Activated CD8-positive, alpha-beta T cell treated with anti-CD3 and anti-CD28 coated beads for 36 hours (primary cell): ENCODE results near the gene ICAM3. TPM values are rescaled to one million over a fixed set of nuclear protein-coding genes. Genes with fewer than 3 reads are reported as not detected.
"Not testable (repeated sequence)": the region's sequence is repeated elsewhere in the genome, so short reads cannot be mapped to it uniquely, and the experiment has no call there.

Source experiments
- ATAC-seq: fragments of 200-7000 bp; cut with Tn5 transposase; one replicate; pipeline ENCODE4 v1.10.0; 2021; ENCODE audit warnings: mild to moderate bottlenecking, moderate library complexity
- CTCF ChIA-PET: fragments of 350-600 bp; sonication (Branson Sonifier 250); formaldehyde crosslinking; loops from one replicate; lab custom pipeline; 2021; ENCODE audit warnings: antibody characterized with exemption; lab: Charles Lee
- POLR2A ChIA-PET: fragments of 350-600 bp; sonication (Branson Sonifier 250); formaldehyde crosslinking; loops from one replicate; lab custom pipeline; 2021; ENCODE audit warnings: antibody characterized with exemption; lab: Charles Lee
- DNase-seq: peaks from one replicate; pipeline ENCODE4 v3.0.0-alpha.2; 2020
- H3K27ac Mint-ChIP-seq: one replicate; pipeline ENCODE4 v1.8.0; 2021; ENCODE audit warnings: mild to moderate bottlenecking, mixed read lengths
- H3K27me3 Mint-ChIP-seq: one replicate; pipeline ENCODE4 v1.8.0; 2021; ENCODE audit warnings: mixed read lengths
- H3K36me3 Mint-ChIP-seq: one replicate; pipeline ENCODE4 v1.8.0; 2021; ENCODE audit warnings: low read depth, mixed read lengths
- H3K4me1 Mint-ChIP-seq: one replicate; pipeline ENCODE4 v1.8.0; 2021; ENCODE audit warnings: low read depth, mixed read lengths
- H3K4me3 Mint-ChIP-seq: one replicate; pipeline ENCODE4 v1.8.0; 2021; ENCODE audit warnings: mild to moderate bottlenecking, moderate library complexity, mixed read lengths
- H3K9me3 Mint-ChIP-seq: one replicate; pipeline ENCODE4 v1.8.0; 2021; ENCODE audit warnings: mixed read lengths
- intact Hi-C: fragments of 100-400 bp; cut with micrococcal nuclease; formaldehyde crosslinking; loops from one replicate; pipeline ENCODE4 v1.10.0; 2022
- total RNA-seq, 2 experiments: library from RNA; stranded (reverse); gene quantifications; one replicate each; pipeline ENCODE4 v1.2.3, GENCODE V29; 2021
- TF ChIP-seq, protein P1 (sequence below): fragments of 200-600 bp; IDR thresholded peaks from one replicate; pipeline ENCODE4 v1.8.0; 2022; ENCODE audit warnings: antibody characterized with exemption, mild to moderate bottlenecking

ICAM3 gene
- total RNA-seq, 2 experiments from 2014 or later: 106 to 107 TPM

DNA sequence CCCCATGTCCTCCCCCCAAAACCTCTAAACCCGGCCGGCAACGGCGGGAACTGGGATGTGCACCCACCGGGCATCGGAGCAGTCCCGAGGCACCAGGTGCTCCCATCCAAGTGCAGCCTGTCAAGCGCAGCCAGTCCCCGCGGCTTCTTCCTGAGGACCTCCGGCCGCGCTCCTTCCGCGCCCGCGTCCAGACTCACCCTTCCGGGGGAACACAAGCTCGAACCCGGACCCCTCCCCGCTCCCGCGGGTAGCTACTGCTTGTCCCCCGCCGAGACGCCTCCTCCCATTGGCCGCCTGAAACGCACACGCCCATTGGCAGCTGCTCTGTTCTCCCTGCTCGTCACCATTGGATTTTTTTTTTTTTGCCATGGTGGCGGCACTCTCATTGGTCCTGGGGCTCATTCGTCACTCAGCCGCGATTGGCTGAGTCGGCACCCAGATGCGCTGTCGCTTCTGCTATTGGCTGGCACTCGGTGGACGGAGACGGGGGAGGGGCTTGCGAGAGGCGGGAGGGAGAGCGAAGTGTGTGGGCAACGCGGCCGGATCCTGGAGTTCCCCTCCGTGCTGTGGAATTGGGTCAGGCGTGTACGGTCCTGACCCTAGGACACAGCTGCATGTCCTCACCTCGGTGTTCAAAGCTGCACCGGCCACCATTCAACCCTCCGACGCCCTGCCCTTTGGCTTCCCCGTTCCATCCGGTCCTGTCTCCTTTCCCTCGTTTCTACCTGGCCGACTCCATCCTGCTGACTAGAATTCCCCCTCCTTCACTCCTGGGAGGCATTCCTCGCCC, 41.1 kb upstream of the ICAM3 start, which contains the start of gene TYK2:
TYK2 (minus strand) TSS at position 260 of the 790 bp plus-strand sequence. CDS start 2,166 bp downstream, outside the sequence.
- ChIA-PET POLR2A (interaction anchor here (0.6 to 3.4 kb wide), 22 partner anchors 7 to 274 kb away, joined by 3 to 13 read pairs (median 4); partner anchors contain the start of genes ICAM1, ICAM4, ICAM5 and PPAN), CTCF (interaction anchor here (0.6 to 17.3 kb wide), 8 partner anchors 9 to 353 kb away, joined by 3 to 286 read pairs (median 12); partner anchors contain the start of gene ICAM1)
- DNase-seq: peak; percentile 98
- TF ChIP-seq, protein P1, sequence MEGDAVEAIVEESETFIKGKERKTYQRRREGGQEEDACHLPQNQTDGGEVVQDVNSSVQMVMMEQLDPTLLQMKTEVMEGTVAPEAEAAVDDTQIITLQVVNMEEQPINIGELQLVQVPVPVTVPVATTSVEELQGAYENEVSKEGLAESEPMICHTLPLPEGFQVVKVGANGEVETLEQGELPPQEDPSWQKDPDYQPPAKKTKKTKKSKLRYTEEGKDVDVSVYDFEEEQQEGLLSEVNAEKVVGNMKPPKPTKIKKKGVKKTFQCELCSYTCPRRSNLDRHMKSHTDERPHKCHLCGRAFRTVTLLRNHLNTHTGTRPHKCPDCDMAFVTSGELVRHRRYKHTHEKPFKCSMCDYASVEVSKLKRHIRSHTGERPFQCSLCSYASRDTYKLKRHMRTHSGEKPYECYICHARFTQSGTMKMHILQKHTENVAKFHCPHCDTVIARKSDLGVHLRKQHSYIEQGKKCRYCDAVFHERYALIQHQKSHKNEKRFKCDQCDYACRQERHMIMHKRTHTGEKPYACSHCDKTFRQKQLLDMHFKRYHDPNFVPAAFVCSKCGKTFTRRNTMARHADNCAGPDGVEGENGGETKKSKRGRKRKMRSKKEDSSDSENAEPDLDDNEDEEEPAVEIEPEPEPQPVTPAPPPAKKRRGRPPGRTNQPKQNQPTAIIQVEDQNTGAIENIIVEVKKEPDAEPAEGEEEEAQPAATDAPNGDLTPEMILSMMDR: no peak
- ATAC-seq: peak; percentile 98
- H3K4me3 Mint-ChIP-seq: peak within 1 kb of the TSS; percentile 94
- peaks cover 21% of the 10 kb centered on the region for H3K4me1 Mint-ChIP-seq
- intact Hi-C loops: loop anchor here (10.0 kb wide), 2 partner anchors 46 to 446 kb away; partner anchors contain the start of genes ICAM3, OLFM2 and RAVER1
- H3K27me3 Mint-ChIP-seq: no peaks in the 10 kb centered on the region
- no peaks in the 10 kb centered on the region for H3K9me3 Mint-ChIP-seq
- H3K27ac Mint-ChIP-seq: peak within 1 kb of the TSS; percentile 96
- H3K36me3 Mint-ChIP-seq: peaks cover 18% of the 10 kb centered on the region

DNA sequence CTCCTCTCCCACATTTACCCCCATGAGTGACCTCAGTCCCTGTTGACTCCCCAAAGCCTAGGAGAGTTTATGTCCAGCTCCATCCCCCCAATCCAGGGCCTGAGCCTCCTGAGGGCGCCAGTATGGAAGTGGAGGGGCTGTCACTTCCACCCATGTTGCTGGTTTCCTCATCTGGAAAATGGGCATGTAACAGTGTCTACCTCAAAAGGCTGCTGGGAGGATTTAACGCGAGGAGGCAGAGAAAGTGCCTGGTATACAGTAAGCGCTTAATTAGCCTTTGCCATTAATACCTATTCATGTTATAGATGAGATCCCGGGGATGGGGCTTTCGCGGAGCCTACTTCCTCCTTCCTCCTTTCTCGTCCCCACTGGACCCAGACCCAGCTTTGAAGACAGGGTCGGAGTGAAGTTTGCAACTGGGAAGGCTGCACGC, 40.5 kb upstream of the ICAM3 start:
- Mint-ChIP-seq H3K4me1 (peaks cover 23% of the 10 kb centered on the region), H3K4me3 (peak overlapping the region; percentile 94), H3K36me3 (peaks cover 21% of the 10 kb centered on the region), H3K9me3 (no peaks in the 10 kb centered on the region), H3K27me3 (no peaks in the 10 kb centered on the region), H3K27ac (peak overlapping the region; percentile 96)
- ChIA-PET POLR2A (interaction anchor here (0.8 to 3.4 kb wide), 16 partner anchors 8 to 122 kb away, joined by 3 to 13 read pairs (median 4); partner anchors contain the start of genes ICAM1, ICAM4, ICAM5 and RAVER1), CTCF (interaction anchor here (0.6 to 17.3 kb wide), 8 partner anchors 9 to 352 kb away, joined by 3 to 286 read pairs (median 12); partner anchors contain the start of gene ICAM1)
- TF ChIP-seq, protein P1: no peak
- intact Hi-C loops: loop anchor here (10.0 kb wide), 2 partner anchors 45 to 445 kb away; partner anchors contain the start of genes ICAM3, OLFM2 and RAVER1
- DNase-seq (peak; percentile 26), ATAC-seq (peak; percentile 1)

DNA sequence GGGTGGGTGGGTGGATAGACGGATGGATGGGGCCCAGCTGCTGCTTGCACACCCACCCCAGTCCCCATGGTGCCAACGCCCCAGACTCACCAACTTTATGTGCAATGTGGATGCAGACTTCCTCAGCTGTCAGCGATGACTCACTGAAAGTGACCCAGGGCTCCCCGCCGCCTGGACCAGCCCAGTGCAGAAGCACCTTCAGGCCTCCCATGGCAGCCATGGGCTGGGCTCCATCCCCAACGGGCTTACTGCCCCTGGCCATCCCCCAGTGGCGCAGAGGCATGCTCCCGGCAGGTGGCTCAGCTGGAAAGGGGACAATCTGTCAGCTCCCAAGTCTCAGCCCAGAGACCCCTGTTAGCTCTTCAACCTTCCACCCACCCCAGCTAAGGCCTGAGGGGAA, 38.7 kb upstream of the ICAM3 start:
- DNase-seq: no peak
- Mint-ChIP-seq H3K27ac (no peak overlapping the region), H3K27me3 (no peaks in the 10 kb centered on the region), H3K36me3 (peaks cover 26% of the 10 kb centered on the region), H3K9me3 (no peaks in the 10 kb centered on the region), H3K4me3 (no peak overlapping the region), H3K4me1 (peaks cover 24% of the 10 kb centered on the region)
- POLR2A ChIA-PET: interaction anchor here (0.5 to 0.9 kb wide), 2 partner anchors 11 to 41 kb away, joined by 3 read pairs; no protein-coding TSS in a partner anchor
- intact Hi-C loops: no loop called here
- TF ChIP-seq, protein P1: no peak
- ATAC-seq: no peak
- CTCF ChIA-PET: interaction anchor here (17.3 kb wide), 1 partner anchor 110 kb away, joined by 286 read pairs; the partner anchor contains the start of gene ICAM1

DNA sequence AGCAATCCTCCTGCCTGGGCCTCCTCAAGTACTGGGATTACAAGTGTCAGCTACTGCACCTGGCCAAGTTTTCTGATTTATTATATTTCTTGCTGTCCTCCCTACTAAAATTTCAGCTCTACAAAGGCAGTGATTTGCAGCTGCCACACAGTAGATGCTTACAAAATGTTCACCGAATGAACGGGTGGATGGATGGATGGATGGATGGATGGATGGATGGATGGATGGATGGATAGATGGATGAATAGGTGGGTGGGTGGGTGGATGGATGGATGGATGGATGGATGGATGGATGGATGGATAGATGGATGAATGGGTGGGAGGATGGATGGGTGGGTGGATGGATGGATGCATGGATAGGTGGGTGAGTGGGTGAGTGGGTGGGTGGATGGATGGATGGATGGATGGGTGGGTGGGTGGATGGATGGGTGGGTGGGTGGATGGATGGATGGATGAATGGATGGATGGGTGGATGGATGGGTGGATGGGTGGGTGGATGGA, 37.8 kb upstream of the ICAM3 start:
- intact Hi-C loops, H3K9me3 Mint-ChIP-seq, H3K4me3 Mint-ChIP-seq, H3K27me3 Mint-ChIP-seq, CTCF ChIA-PET, DNase-seq, POLR2A ChIA-PET, H3K27ac Mint-ChIP-seq, ATAC-seq: not testable (repeated sequence)
- Mint-ChIP-seq H3K4me1 (peaks cover 24% of the 10 kb centered on the region), H3K36me3 (peaks cover 28% of the 10 kb centered on the region)

DNA sequence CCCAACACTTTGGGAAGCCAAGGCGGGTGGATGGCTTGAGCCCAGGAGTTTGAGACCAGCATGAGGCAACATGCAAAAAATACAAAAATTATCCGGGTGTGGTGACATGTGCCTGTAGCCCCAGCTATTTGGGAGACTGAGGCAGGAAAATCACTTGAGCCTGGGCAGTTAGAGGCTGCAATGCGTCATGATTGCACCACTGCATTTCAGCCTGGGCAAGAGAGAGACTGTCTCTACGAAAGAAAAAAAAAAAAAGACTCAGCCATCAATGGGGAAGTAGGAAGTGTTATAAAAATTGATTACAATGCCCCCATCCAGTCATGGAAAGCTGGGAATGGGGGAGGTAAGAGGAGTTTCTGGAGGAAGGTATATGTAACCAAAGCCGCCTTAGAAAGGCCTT, 35.5 kb upstream of the ICAM3 start:
- Mint-ChIP-seq H3K27me3 (no peaks in the 10 kb centered on the region), H3K9me3 (no peaks in the 10 kb centered on the region), H3K4me3 (no peak overlapping the region), H3K27ac (no peak overlapping the region), H3K36me3 (peaks cover 29% of the 10 kb centered on the region), H3K4me1 (peaks cover 15% of the 10 kb centered on the region)
- CTCF ChIA-PET: no interaction called here
- POLR2A ChIA-PET: interaction anchor here (0.6 kb wide), 2 partner anchors 52 to 206 kb away, joined by 3 to 4 read pairs; no protein-coding TSS in a partner anchor
- intact Hi-C loops: no loop called here
- TF ChIP-seq, protein P1: no peak
- DNase-seq: no peak
- no peak for ATAC-seq
